Upper lobe of right lung (tissue), 1 donor: ENCODE data around the gene CHKB. TPM values are rescaled to one million over a fixed set of nuclear protein-coding genes. Genes with fewer than 3 reads are reported as not detected.

Experiments used
- ATAC-seq: fragments of 200-7000 bp; cut with Tn5 transposase; one replicate; pipeline ENCODE4 v1.9.1; 2020; ENCODE audit warnings: mild to moderate bottlenecking, moderate library complexity
- DNase-seq: peaks from one replicate; pipeline ENCODE4 v3.0.0-alpha.2; 2020
- H3K27ac ChIP-seq: fragments of 200-600 bp; one replicate; pipeline ENCODE4 v1.8.0; 2022
- H3K27me3 ChIP-seq: fragments of 200-600 bp; one replicate; pipeline ENCODE4 v1.8.0; 2022; ENCODE audit warnings: mild to moderate bottlenecking
- H3K36me3 ChIP-seq: fragments of 200-600 bp; one replicate; pipeline ENCODE4 v1.8.0; 2022
- H3K4me1 ChIP-seq: fragments of 200-600 bp; one replicate; pipeline ENCODE4 v1.8.0; 2022
- H3K4me3 ChIP-seq: fragments of 200-600 bp; one replicate; pipeline ENCODE4 v1.8.0; 2022; ENCODE audit warnings: mild to moderate bottlenecking
- H3K9me3 ChIP-seq: fragments of 200-600 bp; one replicate; pipeline ENCODE4 v1.8.0; 2022
- CTCF ChIP-seq: fragments of 200-600 bp; IDR thresholded peaks from one replicate; pipeline ENCODE4 v1.8.0; 2022; ENCODE audit warnings: antibody characterized with exemption
- intact Hi-C: fragments of 100-400 bp; cut with DNase I; formaldehyde crosslinking; loops from one replicate; pipeline ENCODE4 v1.11.0; 2022
- total RNA-seq: library from RNA; stranded (reverse); fragmentation: NEBNext Ultra II Directional; extraction: Animal tissue kit (Norgen Biotek cat#: 25700); gene quantifications from one replicate; pipeline ENCODE4 v1.2.1, GENCODE V29; 2021
- donor health status: DM: no; HTN: yes; CAD: no; lungs with severe emphysema.

CHKB gene
- total RNA-seq, 1 donor from 2014 or later: 66.7 TPM

GRCh38 chr22:50529416-50529896 lies 53.2 kb downstream of the CHKB start:
- H3K27ac ChIP-seq: peak overlapping the region; percentile 99
- H3K9me3 ChIP-seq: no peaks in the 10 kb centered on the region
- intact Hi-C loops: no loop called here
- peak overlapping the region; percentile 72 for H3K4me3 ChIP-seq
- no peaks in the 10 kb centered on the region for H3K27me3 ChIP-seq
- DNase-seq (no peak), ATAC-seq (no peak)
- H3K36me3 ChIP-seq: no peaks in the 10 kb centered on the region
- H3K4me1 ChIP-seq: peaks cover 55% of the 10 kb centered on the region
- TF ChIP-seq CTCF: no peak

Other genes starting within 250 kb of the CHKB start
- gene PPP6R2, start 239.5 kb downstream of the CHKB start, total RNA-seq: 54.0 TPM
- gene SBF1, start 107.8 kb downstream of the CHKB start, total RNA-seq: 69.4 TPM
- gene ADM2, start 101.3 kb downstream of the CHKB start, total RNA-seq: 2.6 TPM
- not detected for gene MIOX, start 96.0 kb downstream of the CHKB start, total RNA-seq
- 65.8 TPM for gene LMF2, start 75.1 kb downstream of the CHKB start, total RNA-seq
- 51.8 TPM for gene NCAPH2, start 74.6 kb downstream of the CHKB start, total RNA-seq
- gene SCO2, start 57.3 kb downstream of the CHKB start, total RNA-seq: 3.1 TPM
- 122 TPM for gene TYMP, start 52.8 kb downstream of the CHKB start, total RNA-seq
- 0.69 TPM for gene KLHDC7B, start 37.0 kb downstream of the CHKB start, total RNA-seq
- gene SYCE3, start 19.9 kb downstream of the CHKB start, total RNA-seq: not detected
- gene CPT1B, start 4.4 kb downstream of the CHKB start, total RNA-seq: 12.7 TPM
- gene MAPK8IP2, start 17.9 kb upstream of the CHKB start, total RNA-seq: 2.6 TPM
- 46.4 TPM for gene ARSA, start 45.3 kb upstream of the CHKB start, total RNA-seq
- 59.9 TPM for gene SHANK3, start 90.0 kb upstream of the CHKB start, total RNA-seq
- gene ACR, start 155.4 kb upstream of the CHKB start, total RNA-seq: 4.5 TPM
- gene RABL2B, start 200.8 kb upstream of the CHKB start, total RNA-seq: 27.0 TPM